ENCODE results near the gene HOXB6. TPM values are rescaled to one million over a fixed set of nuclear protein-coding genes. Genes with fewer than 3 reads are reported as not detected.

Gene HOXB6
- total RNA-seq, 1 donor from 2014 or later: not detected

DNA sequence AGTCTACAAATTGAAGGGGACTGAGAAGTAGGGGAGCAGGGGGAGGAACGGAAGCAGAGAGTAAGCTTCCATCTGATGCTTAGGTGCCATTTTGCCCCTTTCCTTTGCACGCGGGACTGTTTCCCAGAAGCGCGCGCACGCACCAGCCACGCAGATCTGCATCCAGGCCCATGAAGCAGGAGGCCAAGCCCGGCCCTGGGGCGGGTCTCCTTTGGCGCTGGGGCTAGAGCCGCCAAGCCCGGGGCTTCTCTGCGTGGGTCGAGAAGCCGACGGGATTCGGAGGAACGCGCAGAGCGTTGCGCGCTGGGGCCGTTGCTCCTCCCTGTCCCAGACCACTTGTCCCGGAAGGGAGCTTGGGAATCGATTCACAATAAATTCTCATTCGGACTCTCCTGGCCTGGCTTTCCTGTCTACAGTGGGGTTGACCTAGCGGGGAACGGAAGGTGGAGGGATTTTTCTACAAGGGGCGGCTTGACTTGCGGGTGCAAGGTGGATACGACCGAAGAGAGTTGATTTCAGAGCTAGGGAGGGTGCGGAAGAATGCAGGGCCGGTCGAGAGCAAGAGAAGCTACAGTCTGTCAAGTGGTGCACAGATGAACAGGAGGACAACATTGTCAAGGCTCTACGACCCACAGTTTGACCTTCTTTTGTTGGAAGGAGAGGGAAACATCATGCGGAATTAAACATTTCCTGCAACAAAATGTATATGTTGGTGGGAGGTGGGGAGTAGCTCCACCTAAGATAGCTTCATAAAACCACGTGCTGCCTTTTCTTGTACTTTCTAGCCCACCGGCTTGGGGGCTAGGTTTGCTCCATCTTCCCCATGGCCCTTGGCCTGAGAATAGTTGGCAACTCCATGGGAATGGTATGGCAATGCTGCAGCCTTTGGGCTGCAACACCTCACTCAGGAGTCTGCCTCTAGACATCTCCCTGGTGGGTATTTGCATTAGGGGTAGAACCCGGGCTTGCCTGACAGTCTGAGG lies 16.9 kb upstream of the HOXB6 start:
- peaks cover 2% of the 10 kb centered on the region for H3K36me3 Mint-ChIP-seq (ENCODE audit: unreplicated experiment)
- no peak overlapping the region for H3K27ac Mint-ChIP-seq (ENCODE audit: unreplicated experiment)

DNA sequence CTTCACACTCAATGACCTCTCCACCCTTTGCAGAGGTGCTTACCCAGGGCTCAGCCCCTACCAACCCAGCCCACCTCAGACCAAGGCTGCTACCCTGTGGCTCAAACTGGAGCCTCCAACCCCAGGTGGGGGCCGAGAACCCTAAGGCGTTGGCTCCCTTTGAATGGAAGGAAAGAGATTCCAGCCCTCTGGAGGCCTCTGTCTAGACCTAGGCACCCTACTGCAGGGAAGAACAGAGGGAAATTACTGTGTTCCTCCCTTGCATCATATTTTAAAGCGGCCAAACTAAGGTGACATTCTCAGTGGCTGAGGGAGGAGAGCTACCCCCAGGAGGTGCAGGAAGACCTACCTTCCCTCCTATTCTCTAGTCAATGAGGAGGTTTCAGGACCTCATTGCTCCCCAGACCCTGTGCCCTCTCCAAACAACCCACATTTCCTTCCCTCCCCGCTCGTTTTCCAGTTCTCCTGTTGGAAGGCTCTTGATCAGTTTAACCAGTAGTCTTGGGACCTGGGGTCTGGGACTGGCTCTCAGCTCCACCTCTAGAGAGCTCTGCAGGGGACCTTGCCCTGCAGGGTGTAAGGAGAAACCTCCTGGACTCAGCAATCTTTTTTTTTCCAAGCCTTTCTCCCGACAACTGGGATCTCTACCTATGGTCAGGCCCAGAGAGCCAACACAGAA lies 15.8 kb upstream of the HOXB6 start:
- Mint-ChIP-seq H3K36me3 (ENCODE audit: unreplicated experiment) (peaks cover 2% of the 10 kb centered on the region), H3K27me3 (ENCODE audit: unreplicated experiment) (peaks cover 90% of the 10 kb centered on the region), H3K4me3 (ENCODE audit: unreplicated experiment) (no peak overlapping the region), H3K27ac (ENCODE audit: unreplicated experiment) (no peak overlapping the region), H3K9me3 (ENCODE audit: unreplicated experiment) (no peaks in the 10 kb centered on the region), H3K4me1 (ENCODE audit: unreplicated experiment) (peaks cover 19% of the 10 kb centered on the region)
- DNase-seq (ENCODE audit: extremely low spot score, unreplicated experiment): no peak
- TF ChIP-seq, protein P1, sequence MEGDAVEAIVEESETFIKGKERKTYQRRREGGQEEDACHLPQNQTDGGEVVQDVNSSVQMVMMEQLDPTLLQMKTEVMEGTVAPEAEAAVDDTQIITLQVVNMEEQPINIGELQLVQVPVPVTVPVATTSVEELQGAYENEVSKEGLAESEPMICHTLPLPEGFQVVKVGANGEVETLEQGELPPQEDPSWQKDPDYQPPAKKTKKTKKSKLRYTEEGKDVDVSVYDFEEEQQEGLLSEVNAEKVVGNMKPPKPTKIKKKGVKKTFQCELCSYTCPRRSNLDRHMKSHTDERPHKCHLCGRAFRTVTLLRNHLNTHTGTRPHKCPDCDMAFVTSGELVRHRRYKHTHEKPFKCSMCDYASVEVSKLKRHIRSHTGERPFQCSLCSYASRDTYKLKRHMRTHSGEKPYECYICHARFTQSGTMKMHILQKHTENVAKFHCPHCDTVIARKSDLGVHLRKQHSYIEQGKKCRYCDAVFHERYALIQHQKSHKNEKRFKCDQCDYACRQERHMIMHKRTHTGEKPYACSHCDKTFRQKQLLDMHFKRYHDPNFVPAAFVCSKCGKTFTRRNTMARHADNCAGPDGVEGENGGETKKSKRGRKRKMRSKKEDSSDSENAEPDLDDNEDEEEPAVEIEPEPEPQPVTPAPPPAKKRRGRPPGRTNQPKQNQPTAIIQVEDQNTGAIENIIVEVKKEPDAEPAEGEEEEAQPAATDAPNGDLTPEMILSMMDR (IDR thresholded peaks at IDR 0.05): no peak

More for the DNA sequence above, 16.9 kb upstream of the HOXB6 start:
- Mint-ChIP-seq H3K4me1 (ENCODE audit: unreplicated experiment) (peaks cover 22% of the 10 kb centered on the region), H3K27me3 (ENCODE audit: unreplicated experiment) (peaks cover 81% of the 10 kb centered on the region), H3K4me3 (ENCODE audit: unreplicated experiment) (no peak overlapping the region), H3K9me3 (ENCODE audit: unreplicated experiment) (no peaks in the 10 kb centered on the region)
- no peak for DNase-seq (ENCODE audit: extremely low spot score, unreplicated experiment)
- TF ChIP-seq, protein P1 (IDR thresholded peaks at IDR 0.05): no peak

DNA sequence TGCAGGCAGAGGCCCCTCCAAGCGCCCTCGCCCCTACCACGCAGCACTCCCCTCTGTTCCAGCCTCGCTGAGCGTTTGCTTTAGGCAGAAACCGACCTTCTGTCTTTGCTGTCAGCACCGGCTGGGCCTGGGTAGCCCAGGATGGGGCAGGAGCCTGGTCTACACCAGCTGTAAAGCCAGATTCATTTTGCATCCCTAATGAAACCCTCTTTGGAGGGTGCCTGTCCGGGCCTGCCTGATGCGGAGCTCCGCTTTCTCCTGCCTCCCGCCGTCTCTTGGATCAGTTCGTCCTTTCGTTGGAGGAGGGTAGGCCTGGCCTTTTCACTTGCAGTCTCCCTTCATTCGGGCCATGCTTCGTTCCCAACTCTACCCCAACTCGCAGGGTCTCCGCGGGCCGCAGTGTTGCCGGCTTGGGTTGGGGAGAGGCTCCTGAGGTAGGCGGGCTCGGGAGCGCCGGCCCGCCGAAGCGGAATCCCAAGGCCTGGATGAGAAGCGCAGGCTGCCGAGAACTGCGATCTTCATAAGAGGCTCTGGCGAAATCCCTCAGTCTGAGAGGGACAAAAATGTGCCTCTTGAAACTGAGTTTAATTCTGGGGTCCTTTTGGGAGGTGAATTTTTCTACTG lies 15.2 kb upstream of the HOXB6 start:
- TF ChIP-seq, protein P1 (IDR thresholded peaks at IDR 0.05): no peak
- Mint-ChIP-seq H3K36me3 (ENCODE audit: unreplicated experiment) (peaks cover 2% of the 10 kb centered on the region), H3K4me1 (ENCODE audit: unreplicated experiment) (peaks cover 16% of the 10 kb centered on the region), H3K27ac (ENCODE audit: unreplicated experiment) (no peak overlapping the region), H3K9me3 (ENCODE audit: unreplicated experiment) (no peaks in the 10 kb centered on the region), H3K27me3 (ENCODE audit: unreplicated experiment) (peaks cover 93% of the 10 kb centered on the region), H3K4me3 (ENCODE audit: unreplicated experiment) (no peak overlapping the region)
- DNase-seq (ENCODE audit: extremely low spot score, unreplicated experiment): no peak

DNA sequence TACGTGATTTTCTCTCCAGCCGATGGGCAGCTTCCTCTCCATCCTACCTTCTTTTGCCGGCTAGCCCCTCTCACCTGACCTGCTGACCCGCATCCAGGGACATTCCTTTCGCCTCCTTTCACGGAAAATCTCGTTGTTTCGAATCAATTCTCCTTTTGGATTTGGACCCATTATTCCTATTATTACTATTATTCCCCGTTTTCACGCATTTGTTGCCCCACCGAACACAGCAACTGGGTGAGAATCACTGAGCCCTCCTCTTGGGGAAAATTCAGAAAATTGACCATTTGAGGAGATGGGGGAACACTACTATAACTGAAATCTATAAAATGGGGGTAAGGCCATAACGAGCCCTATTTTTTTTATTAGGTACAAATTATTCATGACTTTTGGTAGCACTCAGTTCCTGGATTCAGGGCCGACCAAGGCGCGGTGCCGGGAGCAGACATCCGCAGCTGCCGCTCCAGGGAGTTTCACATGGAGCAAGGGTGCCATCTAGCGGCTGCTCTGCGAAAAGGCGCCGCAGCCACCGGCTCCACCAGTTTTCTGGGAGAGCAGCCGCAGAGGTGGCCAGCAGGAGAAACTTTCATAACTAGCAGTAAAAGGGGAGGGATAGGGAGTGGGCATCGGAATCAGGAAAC lies 13.6 kb upstream of the HOXB6 start:
- no peak overlapping the region for H3K4me3 Mint-ChIP-seq (ENCODE audit: unreplicated experiment)
- peaks cover 2% of the 10 kb centered on the region for H3K36me3 Mint-ChIP-seq (ENCODE audit: unreplicated experiment)
- TF ChIP-seq, protein P1 (IDR thresholded peaks at IDR 0.05): peak; percentile 98
- peak; percentile 95 for DNase-seq (ENCODE audit: extremely low spot score, unreplicated experiment)
- no peaks in the 10 kb centered on the region for H3K9me3 Mint-ChIP-seq (ENCODE audit: unreplicated experiment)
- peaks cover 93% of the 10 kb centered on the region for H3K27me3 Mint-ChIP-seq (ENCODE audit: unreplicated experiment)
- no peak overlapping the region for H3K27ac Mint-ChIP-seq (ENCODE audit: unreplicated experiment)
- H3K4me1 Mint-ChIP-seq (ENCODE audit: unreplicated experiment): peaks cover 23% of the 10 kb centered on the region
